ENCODE results near the gene ZNF488. TPM values are rescaled to one million over a fixed set of nuclear protein-coding genes. Genes with fewer than 3 reads are reported as not detected.

The ZNF488 gene
- total RNA-seq, 2 donors from 2014 or later = not detected

GRCh38 chr10:47412177-47412730 is 28.2 kb upstream of the ZNF488 start:
- no peak for TF ChIP-seq CTCF (IDR thresholded peaks at IDR 0.05)
- Histone ChIP-seq H3K4me3 (no peak overlapping the region), H3K36me3 (no peaks in the 10 kb centered on the region), H3K27ac (no peak overlapping the region), H3K27me3 (replicated peaks; ENCODE audit: insufficient read depth) (no peaks in the 10 kb centered on the region), H3K9me3 (no peaks in the 10 kb centered on the region), H3K4me1 (ENCODE audit: control insufficient read depth in 1 of 2, low read depth in 2 of 2) (no peaks in the 10 kb centered on the region)
- ATAC-seq (ENCODE audit: insufficient number of reproducible peaks, low FRiP score, low read depth) (no peak), DNase-seq (ENCODE audit: low spot score) (no peak)

GRCh38 chr10:47410862-47411261 is 26.8 kb upstream of the ZNF488 start:
- no peaks in the 10 kb centered on the region for H3K27me3 ChIP-seq (replicated peaks; ENCODE audit: insufficient read depth)

GRCh38 chr10:47410271-47410670 is 26.2 kb upstream of the ZNF488 start:
- no peaks in the 10 kb centered on the region for H3K9me3 ChIP-seq
- no peaks in the 10 kb centered on the region for H3K4me1 ChIP-seq (ENCODE audit: control insufficient read depth in 1 of 2, low read depth in 2 of 2)
- ATAC-seq (ENCODE audit: insufficient number of reproducible peaks, low FRiP score, low read depth) = no peak
- H3K36me3 ChIP-seq = no peaks in the 10 kb centered on the region
- H3K27ac ChIP-seq = no peak overlapping the region
- no peak for DNase-seq (ENCODE audit: low spot score)
- H3K4me3 ChIP-seq = no peak overlapping the region
- TF ChIP-seq CTCF (IDR thresholded peaks at IDR 0.05) = no peak
- H3K27me3 ChIP-seq (replicated peaks; ENCODE audit: insufficient read depth) = no peaks in the 10 kb centered on the region

More at GRCh38 chr10:47410862-47411261, 26.8 kb upstream of the ZNF488 start:
- Histone ChIP-seq H3K9me3 (no peaks in the 10 kb centered on the region), H3K27ac (no peak overlapping the region), H3K4me1 (ENCODE audit: control insufficient read depth in 1 of 2, low read depth in 2 of 2) (no peaks in the 10 kb centered on the region), H3K36me3 (no peaks in the 10 kb centered on the region), H3K4me3 (no peak overlapping the region)
- ATAC-seq (ENCODE audit: insufficient number of reproducible peaks, low FRiP score, low read depth) = no peak
- no peak for TF ChIP-seq CTCF (IDR thresholded peaks at IDR 0.05)
- DNase-seq (ENCODE audit: low spot score) = no peak

- H3K4me3 ChIP-seq = no peak overlapping the region
- H3K36me3 ChIP-seq = no peaks in the 10 kb centered on the region
- ATAC-seq (ENCODE audit: insufficient number of reproducible peaks, low FRiP score, low read depth) (no peak), DNase-seq (ENCODE audit: low spot score) (no peak)
- no peaks in the 10 kb centered on the region for H3K9me3 ChIP-seq
- no peak for TF ChIP-seq CTCF (IDR thresholded peaks at IDR 0.05)
- H3K27ac ChIP-seq = no peak overlapping the region
- no peaks in the 10 kb centered on the region for H3K27me3 ChIP-seq (replicated peaks; ENCODE audit: insufficient read depth)
- no peaks in the 10 kb centered on the region for H3K4me1 ChIP-seq (ENCODE audit: control insufficient read depth in 1 of 2, low read depth in 2 of 2)
These were observed 25.8 kb upstream of the ZNF488 start for GRCh38 chr10:47409866-47410256.

- no peak for TF ChIP-seq CTCF (IDR thresholded peaks at IDR 0.05)
- no peaks in the 10 kb centered on the region for H3K9me3 ChIP-seq
- ATAC-seq (ENCODE audit: insufficient number of reproducible peaks, low FRiP score, low read depth) (no peak), DNase-seq (ENCODE audit: low spot score) (no peak)
- no peaks in the 10 kb centered on the region for H3K36me3 ChIP-seq
- no peaks in the 10 kb centered on the region for H3K4me1 ChIP-seq (ENCODE audit: control insufficient read depth in 1 of 2, low read depth in 2 of 2)
- H3K27me3 ChIP-seq (replicated peaks; ENCODE audit: insufficient read depth) = no peaks in the 10 kb centered on the region
- H3K27ac ChIP-seq = no peak overlapping the region
- H3K4me3 ChIP-seq = no peak overlapping the region
These were observed 25.2 kb upstream of the ZNF488 start for GRCh38 chr10:47409171-47409865.

Data from thoracic aorta (tissue), 2 donors.